ENCODE results near the gene XPR1.

XPR1 gene

DNA sequence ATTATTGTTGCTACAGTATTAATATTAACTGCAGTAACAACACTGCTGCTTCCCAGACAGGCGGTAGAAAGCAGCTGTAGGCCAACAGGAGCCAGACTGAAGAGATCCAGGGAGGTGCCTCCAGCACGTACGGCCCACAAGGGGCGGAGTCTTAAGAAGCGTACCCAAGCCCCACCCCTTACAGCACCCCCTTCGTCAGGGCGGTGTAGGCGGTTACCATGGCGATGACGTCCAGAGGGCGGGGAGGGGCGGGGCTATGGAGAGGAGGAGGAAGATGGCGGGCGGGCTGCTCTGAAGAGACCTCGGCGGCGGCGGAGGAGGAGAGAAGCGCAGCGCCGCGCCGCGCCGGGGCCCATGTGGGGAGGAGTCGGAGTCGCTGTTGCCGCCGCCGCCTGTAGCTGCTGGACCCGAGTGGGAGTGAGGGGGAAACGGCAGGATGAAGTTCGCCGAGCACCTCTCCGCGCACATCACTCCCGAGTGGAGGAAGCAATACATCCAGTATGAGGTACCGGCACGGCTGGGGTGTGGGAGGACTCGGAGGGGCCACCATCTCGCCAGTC, at the start of gene XPR1:
Gene XPR1, plus strand, starts transcription at position 257 of the 560 bp plus-strand sequence. Its CDS starts 180 bp downstream, at position 437.
- peak; percentile 79 for DNase-seq (ENCODE audit: low spot score)

GRCh38 chr1:180584869-180585268, 47.0 kb upstream of the XPR1 start:
- no peak for DNase-seq (ENCODE audit: low spot score)

DNA sequence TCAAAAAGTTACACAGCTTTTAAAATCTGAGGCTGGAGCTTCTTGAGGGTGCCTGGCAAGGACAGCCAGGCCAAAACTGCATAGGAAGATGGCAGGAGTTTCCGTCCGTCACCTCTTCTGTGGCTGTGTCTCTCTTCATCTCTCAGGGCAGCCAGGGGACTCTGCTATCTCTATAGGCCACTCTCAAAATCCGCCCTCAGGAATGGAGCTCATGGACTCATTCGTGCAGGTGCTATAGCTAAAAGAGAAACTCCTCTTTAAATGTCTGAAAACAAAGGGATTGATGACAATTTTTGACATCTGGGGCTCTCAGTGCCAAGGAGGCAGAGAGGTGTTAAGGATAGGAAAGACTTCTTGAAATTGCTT, 45.8 kb upstream of the XPR1 start:
- no peak for DNase-seq (ENCODE audit: low spot score)

DNA sequence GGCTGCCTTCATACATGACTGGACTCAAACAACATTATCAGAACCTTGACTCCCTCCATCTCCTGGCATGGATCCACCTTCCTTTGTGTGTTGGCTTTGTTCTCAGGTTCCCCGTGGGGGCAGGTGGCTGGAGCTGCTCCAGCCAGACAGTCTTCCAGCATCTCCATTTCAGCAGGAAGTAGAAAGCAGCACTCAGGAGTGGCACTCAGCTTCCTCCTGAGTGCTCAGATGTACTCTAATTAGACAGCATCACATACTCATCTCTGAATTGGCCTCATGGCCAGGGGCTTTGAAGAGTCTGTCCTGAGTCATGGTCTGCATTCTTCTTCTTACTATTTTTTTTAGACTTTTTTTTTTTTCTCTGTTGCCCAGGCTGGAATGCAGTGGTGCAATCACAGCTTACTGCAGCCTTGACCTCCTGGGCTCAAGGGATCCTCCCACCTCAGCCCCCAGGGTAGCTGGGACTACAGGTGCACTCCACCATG, 45.1 kb upstream of the XPR1 start:
- DNase-seq (ENCODE audit: low spot score), result no peak

DNA sequence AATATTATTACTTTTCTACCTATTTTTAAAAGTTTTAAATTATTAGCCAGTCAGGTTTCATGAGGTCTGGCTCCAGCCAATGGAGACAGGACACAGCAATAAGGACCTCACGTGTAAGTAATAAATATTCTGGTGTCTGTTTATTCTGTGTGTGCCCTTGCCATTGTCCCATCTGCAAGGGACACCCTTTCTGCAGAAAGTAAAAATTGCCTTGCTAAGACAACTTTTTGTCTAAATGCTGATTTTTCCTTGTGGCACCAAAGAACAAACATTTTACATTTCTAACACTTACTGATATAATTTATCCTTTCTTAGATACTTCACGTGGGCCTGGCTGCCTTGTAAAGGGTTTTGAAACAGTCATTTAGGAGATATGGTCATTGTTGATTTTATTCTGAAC, 43.7 kb upstream of the XPR1 start:
- no peak for DNase-seq (ENCODE audit: low spot score)

- no peak for DNase-seq (ENCODE audit: low spot score)
Observed at GRCh38 chr1:180590889-180591288, 40.9 kb upstream of the XPR1 start.

DNA sequence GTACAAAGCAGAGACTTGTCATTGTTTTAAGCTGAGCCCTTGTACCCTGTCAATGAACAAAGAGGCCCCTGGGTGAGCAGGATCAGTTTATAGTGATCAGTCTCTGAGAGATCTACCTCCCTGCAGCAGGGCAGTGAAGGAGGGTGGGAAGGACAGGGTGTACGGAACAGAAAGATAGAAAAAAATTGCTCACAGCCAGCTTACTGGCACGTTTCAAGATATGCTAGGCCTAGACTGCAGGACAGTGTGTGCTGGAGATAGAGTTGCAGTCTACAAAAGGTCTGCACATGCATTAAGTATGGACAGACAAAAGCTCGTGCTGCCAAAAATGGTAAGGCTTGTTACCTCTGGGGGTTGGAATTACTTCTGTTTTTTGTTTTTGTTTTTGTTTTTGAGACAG, 38.4 kb upstream of the XPR1 start:
- DNase-seq (ENCODE audit: low spot score), result no peak

- DNase-seq (ENCODE audit: low spot score), result no peak
Observed at GRCh38 chr1:180594723-180595122, 37.1 kb upstream of the XPR1 start.

- no peak for DNase-seq (ENCODE audit: low spot score)
Observed at GRCh38 chr1:180595966-180596365, 35.9 kb upstream of the XPR1 start.

DNA sequence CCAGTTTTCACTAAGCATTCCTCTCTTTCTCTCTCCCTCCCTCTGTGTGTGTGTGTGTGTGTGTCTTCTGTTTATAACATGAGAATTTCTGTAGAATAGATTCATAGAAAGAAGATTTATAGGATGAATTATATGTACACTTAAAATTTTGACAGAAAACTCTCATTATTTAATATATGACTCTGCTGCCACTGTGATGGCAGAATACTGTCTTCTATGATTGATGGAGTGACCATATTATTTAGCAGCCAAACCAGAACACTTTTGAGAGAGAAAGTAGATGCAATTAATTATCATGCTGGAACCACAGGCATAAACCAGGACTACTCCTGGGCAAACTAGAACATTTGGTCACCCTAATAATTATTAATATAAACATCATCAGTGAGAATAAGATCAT, 34.3 kb upstream of the XPR1 start:
- no peak for DNase-seq (ENCODE audit: low spot score)

DNA sequence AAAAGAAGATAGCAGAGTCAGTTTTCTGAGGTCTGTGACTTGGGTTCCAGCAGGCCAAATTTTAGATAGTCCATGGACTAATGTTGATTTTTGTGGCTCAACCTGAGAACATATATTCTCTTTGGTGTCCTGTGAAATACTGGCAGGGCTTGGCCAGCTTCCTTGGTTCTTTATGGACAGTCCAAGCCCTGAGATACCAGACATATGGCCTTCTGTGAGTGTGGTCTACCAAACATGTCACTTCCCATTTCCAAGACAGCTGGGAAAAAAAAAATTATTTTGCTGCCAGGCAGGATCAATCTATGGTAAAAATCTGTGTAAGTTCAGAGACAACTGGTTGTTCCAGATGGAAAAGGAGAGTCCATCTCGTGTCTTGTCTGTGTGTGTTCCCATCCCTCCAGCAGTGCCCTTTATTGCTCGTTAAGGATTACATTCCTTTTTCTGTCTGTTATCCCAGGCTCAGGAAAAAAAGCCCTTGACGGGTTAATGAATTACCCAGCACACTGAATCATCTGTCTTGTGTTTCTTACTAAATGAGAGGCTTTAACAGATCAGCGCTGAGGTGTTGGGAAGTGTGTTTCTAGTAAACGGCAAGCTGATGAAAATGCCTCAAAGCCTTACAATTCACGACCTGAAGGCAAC, 33.4 kb upstream of the XPR1 start:
- DNase-seq (ENCODE audit: low spot score), result peak; percentile 58

- DNase-seq (ENCODE audit: low spot score), result no peak
Observed at GRCh38 chr1:180600343-180600742, 31.5 kb upstream of the XPR1 start.

GRCh38 chr1:180601512-180601911, 30.3 kb upstream of the XPR1 start:
- DNase-seq (ENCODE audit: low spot score), result no peak

DNA sequence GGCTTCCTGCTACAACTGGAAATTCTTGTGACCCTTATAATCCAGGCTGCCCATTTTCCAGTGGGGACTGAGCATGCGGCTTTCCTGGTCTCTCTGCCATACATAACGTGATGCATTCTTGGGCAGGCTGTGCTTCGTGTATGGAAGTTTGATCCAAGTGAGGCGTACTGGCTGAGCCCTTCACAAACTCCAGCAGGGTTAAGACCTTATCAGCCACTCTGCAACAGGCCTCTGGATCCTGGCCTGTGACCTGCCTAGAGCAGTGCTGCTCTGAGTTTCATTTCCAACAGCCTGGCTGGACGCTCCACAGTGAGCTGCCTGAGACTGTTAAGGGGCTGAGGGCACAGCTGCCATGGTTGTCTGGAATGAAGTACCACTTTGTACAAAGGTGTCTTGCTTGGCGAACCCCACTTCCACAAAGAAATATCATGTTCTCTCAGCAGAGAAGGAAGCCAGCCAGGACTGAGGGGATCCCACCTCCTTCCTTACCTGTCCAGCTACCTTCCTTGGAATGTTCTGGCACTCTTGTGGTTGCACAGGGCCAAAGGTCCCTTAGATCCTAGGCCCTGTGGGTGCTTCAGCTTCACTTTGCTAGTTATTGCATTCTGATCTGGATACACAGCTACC, 28.5 kb upstream of the XPR1 start:
- DNase-seq (ENCODE audit: low spot score), result no peak

- no peak for DNase-seq (ENCODE audit: low spot score)
Observed at GRCh38 chr1:180603850-180604226, 28.0 kb upstream of the XPR1 start.

GRCh38 chr1:180606155-180606554, 25.7 kb upstream of the XPR1 start:
- no peak for DNase-seq (ENCODE audit: low spot score)

GRCh38 chr1:180609643-180610555, 21.9 kb upstream of the XPR1 start:
- no peak for DNase-seq (ENCODE audit: low spot score)

GRCh38 chr1:180610556-180611015, 21.2 kb upstream of the XPR1 start:
- no peak for DNase-seq (ENCODE audit: low spot score)

DNA sequence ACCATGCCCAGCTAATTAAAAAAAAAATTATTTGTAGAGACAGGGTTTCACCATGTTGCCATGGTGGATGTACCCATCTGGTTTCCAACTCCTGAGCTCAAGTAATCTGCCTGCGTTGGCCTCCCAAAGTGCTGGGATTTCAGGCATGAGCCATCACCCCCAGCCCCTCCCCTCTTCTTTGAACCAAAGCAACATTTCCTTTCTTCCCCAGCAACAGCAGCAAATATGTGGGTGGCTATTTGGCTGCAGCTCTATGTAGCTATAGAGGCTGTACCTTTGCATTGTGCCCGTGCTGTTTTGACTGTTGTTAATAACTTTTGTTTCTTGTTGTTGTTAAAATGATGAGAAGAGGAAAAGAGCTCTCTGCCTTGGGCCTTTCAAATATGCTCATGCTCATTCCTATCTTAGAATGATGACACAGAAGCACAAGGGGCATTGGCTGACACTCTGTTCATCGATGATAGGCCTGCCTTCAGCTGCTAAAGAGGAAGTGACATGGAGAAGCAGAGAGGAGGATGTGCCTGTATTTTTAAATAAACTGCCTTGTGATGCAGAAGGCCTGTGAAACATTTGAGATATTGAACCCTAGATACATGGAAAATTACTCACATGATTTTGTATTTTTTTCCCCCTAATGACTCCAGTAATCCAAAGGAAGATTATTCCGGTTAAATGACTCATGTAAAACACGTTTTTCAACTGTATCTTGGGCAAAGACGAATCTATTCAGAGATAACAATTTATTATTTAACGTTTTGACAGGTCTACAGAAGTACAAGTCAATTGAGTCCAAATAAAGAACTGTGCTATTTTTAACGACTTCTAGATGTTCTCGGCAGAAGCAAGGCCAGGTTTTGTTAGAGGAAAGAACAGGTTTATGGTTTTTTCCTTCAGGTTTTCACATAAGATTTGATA, 20.5 kb upstream of the XPR1 start:
- DNase-seq (ENCODE audit: low spot score), result no peak

DNA sequence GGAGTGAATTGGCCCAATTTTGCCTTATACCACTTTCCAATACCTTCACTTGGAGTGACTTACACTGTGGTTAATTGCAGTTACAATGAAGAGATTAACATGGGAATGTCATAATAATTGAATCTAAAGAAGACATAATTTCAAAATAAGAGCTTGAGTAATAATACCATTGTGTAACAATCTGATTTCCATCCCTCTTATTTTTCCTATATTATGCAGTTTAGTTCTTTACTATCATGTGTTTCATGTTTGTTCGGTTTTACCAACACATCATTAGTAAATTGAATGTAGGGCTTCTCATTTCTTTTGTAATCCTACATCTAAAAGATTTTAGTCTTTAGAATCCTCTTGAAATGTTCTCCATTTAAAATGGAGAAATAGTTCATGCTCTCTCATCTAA, 19.2 kb upstream of the XPR1 start:
- DNase-seq (ENCODE audit: low spot score), result no peak

- no peak for DNase-seq (ENCODE audit: low spot score)
Observed at GRCh38 chr1:180614730-180615129, 17.1 kb upstream of the XPR1 start.

Data from HuH-7 (cell line).